K562 (cell line): ENCODE measurements around the gene PARS2. TPM values are rescaled to one million over a fixed set of nuclear protein-coding genes. Genes with fewer than 3 reads are reported as not detected.
A peak's percentile ranks its signal among the peaks of the same experiment; 100 is the strongest.

Experiments used
- ADNP ChIP-seq: fragments of 200-800 bp; sonication (Bioruptor generic); IDR thresholded peaks from 2 replicates; pipeline ENCODE4 v1.6.1; 2016; ENCODE audit warnings: missing genetic modification characterization, missing compliant biosample characterization
- C11orf30 ChIP-seq: fragments of 450-650 bp; IDR thresholded peaks from 2 replicates; pipeline ENCODE4 v1.6.1; 2016; ENCODE audit warnings: low read depth, mild to moderate bottlenecking
- DIDO1 ChIP-seq: fragments of 450-650 bp; IDR thresholded peaks from 2 replicates; pipeline ENCODE4 v1.6.1; 2016; ENCODE audit warnings: low read depth, missing biosample characterization, missing genetic modification characterization
- DNMT1 ChIP-seq: fragments of 450-650 bp; IDR thresholded peaks from 2 replicates; pipeline ENCODE4 v1.6.1; 2016; ENCODE audit warnings: antibody characterized with exemption, mild to moderate bottlenecking
- FOXP1 ChIP-seq: sonication (generic); formaldehyde crosslinking; IDR thresholded peaks from 2 replicates; pipeline ENCODE4 v1.8.0; 2022; ENCODE audit warnings: mild to moderate bottlenecking, missing genetic modification reagents
- HNRNPK ChIP-seq: fragments of 200-400 bp; formaldehyde crosslinking; IDR thresholded peaks from one replicate; pipeline ENCODE4 v1.6.1; 2018; ENCODE audit warnings: mild to moderate bottlenecking, low read depth, low read length; ENCODE audit not compliant: poor library complexity, severe bottlenecking
- KAT2B ChIP-seq: IDR thresholded peaks from one replicate; pipeline ENCODE4 v1.6.1; 2012; ENCODE audit warnings: low read depth, mild to moderate bottlenecking, control low read depth, inconsistent platforms, low read length, moderate library complexity
- MEF2A ChIP-seq: IDR thresholded peaks from 2 replicates; pipeline ENCODE4 v1.6.1; 2011; ENCODE audit warnings: low read depth, mild to moderate bottlenecking, low read length, moderate library complexity; ENCODE audit not compliant: control insufficient read depth
- MEIS2 ChIP-seq: fragments of 450-650 bp; IDR thresholded peaks from 2 replicates; pipeline ENCODE4 v1.6.1; 2014; ENCODE audit warnings: mild to moderate bottlenecking; ENCODE audit not compliant: partially characterized antibody
- POLR2B ChIP-seq: fragments of 450-650 bp; IDR thresholded peaks from 2 replicates; pipeline ENCODE4 v1.6.1; 2018; ENCODE audit warnings: low read depth; ENCODE audit not compliant: partially characterized antibody
- POLR2H ChIP-seq: IDR thresholded peaks from 2 replicates; pipeline ENCODE4 v1.6.1; 2016; ENCODE audit warnings: missing genetic modification characterization, low read depth, mild to moderate bottlenecking, control low read depth, missing compliant biosample characterization, moderate library complexity
- STAG1 ChIP-seq: sonication (generic); formaldehyde crosslinking; IDR thresholded peaks from 2 replicates; pipeline ENCODE4 v1.5.0; 2020; ENCODE audit warnings: missing genetic modification reagents, borderline replicate concordance
- WHSC1 ChIP-seq: IDR thresholded peaks from one replicate; pipeline ENCODE4 v1.6.1; 2012; ENCODE audit warnings: low read length, control low read depth, inconsistent platforms
- ZNF124 ChIP-seq: sonication (generic); formaldehyde crosslinking; IDR thresholded peaks from 2 replicates; pipeline ENCODE4 v1.8.1; 2022; ENCODE audit warnings: missing genetic modification reagents
- ZZZ3 ChIP-seq: fragments of 450-650 bp; IDR thresholded peaks from 2 replicates; pipeline ENCODE4 v1.6.1; 2016; ENCODE audit warnings: antibody characterized with exemption, mild to moderate bottlenecking, moderate library complexity
- polyA plus RNA-seq, 8 experiments: library from polyadenylated mRNA; depleted of rRNA in 4 of 8; stranded (reverse) in 5 of 8; unstranded in 3 of 8; fragments of >200 nt; fragmentation: Nextera tagmentation in 2 of 8; fragmentation: Illumina TruSeq in 1 of 8; extraction: Ambion mirVana in 2 of 8; extraction: Trizol in 1 of 8; gene quantifications; 2 replicates each; pipeline versions ENCODE4 v1.2.1 to v1.2.3, GENCODE V29; 2011 to 2014; ENCODE audit warnings: inconsistent platforms in 1 of 8, missing spikeins in 1 of 8
- total RNA-seq, 7 experiments: library from RNA; depleted of rRNA in 6 of 7; stranded (reverse); fragments of >200 nt in 6 of 7; fragmentation: Illumina TruSeq in 2 of 7; extraction: Trizol in 2 of 7; gene quantifications; 2 replicates each; pipeline versions ENCODE4 v1.2.1 to v1.2.3, GENCODE V29; 2011 to 2021; ENCODE audit warnings: low replicate concordance in 1 of 7
- TF ChIP-seq, protein P1 (sequence below): fragments of 450-650 bp; IDR thresholded peaks from 2 replicates; pipeline ENCODE4 v1.6.1; 2018; ENCODE audit not compliant: partially characterized antibody
- TF ChIP-seq, protein P2 (sequence below), 2 experiments: fragments of 150-350 bp in 1 of 2; IDR thresholded peaks; 2 replicates each; pipeline ENCODE4 v1.6.1; 2012 to 2016; ENCODE audit warnings: low read depth in 2 of 2, low read length in 2 of 2, mild to moderate bottlenecking in 1 of 2, moderate library complexity in 1 of 2
- TF ChIP-seq, protein P3 (sequence below): fragments of 150-350 bp; conservative IDR thresholded peaks from 2 replicates; pipeline ENCODE4 v1.6.1; 2014; ENCODE audit warnings: low read length

PARS2 gene
- total and polyA plus RNA-seq, 9 of the 15 experiments (the other 6 are each of a cell fraction or from before 2014, with no cell fraction given), result 6.3 to 12.4 (median 7.9) TPM

DNA sequence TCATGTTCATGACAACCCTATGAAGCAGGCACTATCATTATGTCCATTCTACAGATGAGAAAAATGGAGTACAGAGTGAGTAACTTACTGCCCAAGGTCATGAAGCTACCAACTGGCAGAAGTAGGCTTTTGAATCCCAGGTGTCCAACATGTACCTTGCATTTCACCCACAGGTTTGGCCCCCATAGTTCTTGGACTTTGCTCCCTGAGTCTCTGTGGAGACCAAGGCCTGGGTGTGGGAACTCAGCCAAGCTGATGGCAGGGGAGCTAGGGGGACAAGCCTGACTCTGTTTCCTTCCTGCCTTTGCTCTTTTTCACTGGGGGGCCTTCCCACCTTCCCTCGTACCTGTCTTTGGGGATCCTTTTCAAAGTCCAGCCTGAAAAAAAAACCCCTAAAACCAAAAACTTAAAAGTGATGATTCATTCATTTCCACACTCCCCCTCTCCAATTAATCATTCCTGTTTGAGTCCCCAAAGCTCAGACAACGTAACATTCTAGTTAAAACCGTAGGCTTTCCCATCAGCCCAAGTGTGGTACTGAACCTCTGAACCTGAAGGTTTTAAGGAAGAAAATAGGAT is 45.3 kb upstream of the PARS2 start (continued):
- TF ChIP-seq, protein P1, sequence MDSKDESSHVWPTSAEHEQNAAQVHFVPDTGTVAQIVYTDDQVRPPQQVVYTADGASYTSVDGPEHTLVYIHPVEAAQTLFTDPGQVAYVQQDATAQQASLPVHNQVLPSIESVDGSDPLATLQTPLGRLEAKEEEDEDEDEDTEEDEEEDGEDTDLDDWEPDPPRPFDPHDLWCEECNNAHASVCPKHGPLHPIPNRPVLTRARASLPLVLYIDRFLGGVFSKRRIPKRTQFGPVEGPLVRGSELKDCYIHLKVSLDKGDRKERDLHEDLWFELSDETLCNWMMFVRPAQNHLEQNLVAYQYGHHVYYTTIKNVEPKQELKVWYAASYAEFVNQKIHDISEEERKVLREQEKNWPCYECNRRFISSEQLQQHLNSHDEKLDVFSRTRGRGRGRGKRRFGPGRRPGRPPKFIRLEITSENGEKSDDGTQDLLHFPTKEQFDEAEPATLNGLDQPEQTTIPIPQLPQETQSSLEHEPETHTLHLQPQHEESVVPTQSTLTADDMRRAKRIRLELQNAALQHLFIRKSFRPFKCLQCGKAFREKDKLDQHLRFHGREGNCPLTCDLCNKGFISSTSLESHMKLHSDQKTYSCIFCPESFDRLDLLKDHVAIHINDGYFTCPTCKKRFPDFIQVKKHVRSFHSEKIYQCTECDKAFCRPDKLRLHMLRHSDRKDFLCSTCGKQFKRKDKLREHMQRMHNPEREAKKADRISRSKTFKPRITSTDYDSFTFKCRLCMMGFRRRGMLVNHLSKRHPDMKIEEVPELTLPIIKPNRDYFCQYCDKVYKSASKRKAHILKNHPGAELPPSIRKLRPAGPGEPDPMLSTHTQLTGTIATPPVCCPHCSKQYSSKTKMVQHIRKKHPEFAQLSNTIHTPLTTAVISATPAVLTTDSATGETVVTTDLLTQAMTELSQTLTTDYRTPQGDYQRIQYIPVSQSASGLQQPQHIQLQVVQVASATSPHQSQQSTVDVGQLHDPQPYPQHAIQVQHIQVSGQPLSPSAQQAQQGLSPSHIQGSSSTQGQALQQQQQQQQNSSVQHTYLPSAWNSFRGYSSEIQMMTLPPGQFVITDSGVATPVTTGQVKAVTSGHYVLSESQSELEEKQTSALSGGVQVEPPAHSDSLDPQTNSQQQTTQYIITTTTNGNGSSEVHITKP, result peak; percentile 80
- TF ChIP-seq POLR2B (no peak), KAT2B (no peak), STAG1 (CRISPR knock-in tag) (no peak), C11orf30 (peak; percentile 37; the same call in 1 of the 2 replicates), MEIS2 (peak; percentile 7), DNMT1 (no peak), HNRNPK (no peak), ADNP (no peak), DIDO1 (no peak), FOXP1 (no peak), POLR2H (tag) (no peak), MEF2A (no peak), ZNF124 (no peak), WHSC1 (no peak), ZZZ3 (no peak)
- TF ChIP-seq, protein P2, sequence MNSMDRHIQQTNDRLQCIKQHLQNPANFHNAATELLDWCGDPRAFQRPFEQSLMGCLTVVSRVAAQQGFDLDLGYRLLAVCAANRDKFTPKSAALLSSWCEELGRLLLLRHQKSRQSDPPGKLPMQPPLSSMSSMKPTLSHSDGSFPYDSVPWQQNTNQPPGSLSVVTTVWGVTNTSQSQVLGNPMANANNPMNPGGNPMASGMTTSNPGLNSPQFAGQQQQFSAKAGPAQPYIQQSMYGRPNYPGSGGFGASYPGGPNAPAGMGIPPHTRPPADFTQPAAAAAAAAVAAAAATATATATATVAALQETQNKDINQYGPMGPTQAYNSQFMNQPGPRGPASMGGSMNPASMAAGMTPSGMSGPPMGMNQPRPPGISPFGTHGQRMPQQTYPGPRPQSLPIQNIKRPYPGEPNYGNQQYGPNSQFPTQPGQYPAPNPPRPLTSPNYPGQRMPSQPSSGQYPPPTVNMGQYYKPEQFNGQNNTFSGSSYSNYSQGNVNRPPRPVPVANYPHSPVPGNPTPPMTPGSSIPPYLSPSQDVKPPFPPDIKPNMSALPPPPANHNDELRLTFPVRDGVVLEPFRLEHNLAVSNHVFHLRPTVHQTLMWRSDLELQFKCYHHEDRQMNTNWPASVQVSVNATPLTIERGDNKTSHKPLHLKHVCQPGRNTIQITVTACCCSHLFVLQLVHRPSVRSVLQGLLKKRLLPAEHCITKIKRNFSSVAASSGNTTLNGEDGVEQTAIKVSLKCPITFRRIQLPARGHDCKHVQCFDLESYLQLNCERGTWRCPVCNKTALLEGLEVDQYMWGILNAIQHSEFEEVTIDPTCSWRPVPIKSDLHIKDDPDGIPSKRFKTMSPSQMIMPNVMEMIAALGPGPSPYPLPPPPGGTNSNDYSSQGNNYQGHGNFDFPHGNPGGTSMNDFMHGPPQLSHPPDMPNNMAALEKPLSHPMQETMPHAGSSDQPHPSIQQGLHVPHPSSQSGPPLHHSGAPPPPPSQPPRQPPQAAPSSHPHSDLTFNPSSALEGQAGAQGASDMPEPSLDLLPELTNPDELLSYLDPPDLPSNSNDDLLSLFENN (IDR thresholded peaks at IDR 0.05; ENCODE audit: low read depth in 2 of 2, low read length in 2 of 2), result no peak
- TF ChIP-seq, protein P3, sequence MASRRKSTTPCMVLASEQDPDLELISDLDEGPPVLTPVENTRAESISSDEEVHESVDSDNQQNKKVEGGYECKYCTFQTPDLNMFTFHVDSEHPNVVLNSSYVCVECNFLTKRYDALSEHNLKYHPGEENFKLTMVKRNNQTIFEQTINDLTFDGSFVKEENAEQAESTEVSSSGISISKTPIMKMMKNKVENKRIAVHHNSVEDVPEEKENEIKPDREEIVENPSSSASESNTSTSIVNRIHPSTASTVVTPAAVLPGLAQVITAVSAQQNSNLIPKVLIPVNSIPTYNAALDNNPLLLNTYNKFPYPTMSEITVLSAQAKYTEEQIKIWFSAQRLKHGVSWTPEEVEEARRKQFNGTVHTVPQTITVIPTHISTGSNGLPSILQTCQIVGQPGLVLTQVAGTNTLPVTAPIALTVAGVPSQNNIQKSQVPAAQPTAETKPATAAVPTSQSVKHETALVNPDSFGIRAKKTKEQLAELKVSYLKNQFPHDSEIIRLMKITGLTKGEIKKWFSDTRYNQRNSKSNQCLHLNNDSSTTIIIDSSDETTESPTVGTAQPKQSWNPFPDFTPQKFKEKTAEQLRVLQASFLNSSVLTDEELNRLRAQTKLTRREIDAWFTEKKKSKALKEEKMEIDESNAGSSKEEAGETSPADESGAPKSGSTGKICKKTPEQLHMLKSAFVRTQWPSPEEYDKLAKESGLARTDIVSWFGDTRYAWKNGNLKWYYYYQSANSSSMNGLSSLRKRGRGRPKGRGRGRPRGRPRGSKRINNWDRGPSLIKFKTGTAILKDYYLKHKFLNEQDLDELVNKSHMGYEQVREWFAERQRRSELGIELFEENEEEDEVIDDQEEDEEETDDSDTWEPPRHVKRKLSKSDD, result no peak
